HEK293 (cell line): ENCODE results near the gene CDK5.
"Not testable (repeated sequence)": the region's sequence is repeated elsewhere in the genome, so short reads cannot be mapped to it uniquely, and the experiment has no call there.

Experiments used
- CTCF ChIA-PET: fragments of 350-600 bp; formaldehyde crosslinking; extraction: SDS; loops from one replicate; lab custom pipeline; 2021; ENCODE audit warnings: antibody characterized with exemption; lab: Yijun Ruan, JAX
- POLR2A ChIA-PET: fragments of 300-600 bp; formaldehyde crosslinking; extraction: SDS; loops from one replicate; lab custom pipeline; 2020; ENCODE audit warnings: antibody characterized with exemption, inconsistent platforms; lab: Yijun Ruan, JAX
- H3K27ac ChIP-seq: fragments of 200-500 bp; sonication (Bioruptor generic); 2 replicates; pipeline ENCODE4 v1.5.1; 2014; ENCODE audit warnings: low read depth, low read length, control low read depth, inconsistent platforms; ENCODE audit errors: extremely low read depth
- H3K36me3 ChIP-seq, 2 experiments: fragments of 200-500 bp in 1 of 2; sonication (Bioruptor generic) in 1 of 2; 1 replicate in 1 of 2; 2 replicates in 1 of 2; pipeline ENCODE4 v1.5.1; 2014 to 2017; ENCODE audit warnings: inconsistent platforms in 2 of 2, low read length in 2 of 2; ENCODE audit not compliant: control insufficient read depth in 2 of 2, insufficient read depth in 1 of 2
- H3K4me1 ChIP-seq: fragments of 200-500 bp; sonication (Bioruptor generic); 2 replicates; pipeline ENCODE4 v1.5.1; 2014; ENCODE audit warnings: mild to moderate bottlenecking, low read length, inconsistent platforms; ENCODE audit not compliant: control insufficient read depth, insufficient read depth
- H3K4me3 ChIP-seq: 2 replicates; pipeline ENCODE4 v1.5.1; 2011; ENCODE audit warnings: low read depth, mild to moderate bottlenecking, control low read depth, low read length, moderate library complexity
- H3K9me3 ChIP-seq: fragments of 200-500 bp; sonication (Bioruptor generic); 2 replicates; pipeline ENCODE4 v1.5.1; 2014; ENCODE audit warnings: low read depth, low read length, inconsistent platforms; ENCODE audit not compliant: control insufficient read depth, insufficient read depth
- GLIS2 ChIP-seq: fragments of 450-650 bp; formaldehyde crosslinking; IDR thresholded peaks from 2 replicates; pipeline ENCODE4 v1.5.1; 2016; ENCODE audit warnings: missing biosample characterization, missing genetic modification characterization
- OSR2 ChIP-seq: fragments of 450-650 bp; formaldehyde crosslinking; IDR thresholded peaks from 2 replicates; pipeline ENCODE4 v1.5.1; 2016; ENCODE audit warnings: missing biosample characterization, missing genetic modification characterization
- ZBTB1 ChIP-seq: fragments of 450-650 bp; formaldehyde crosslinking; IDR thresholded peaks from 2 replicates; pipeline ENCODE4 v1.5.1; 2016; ENCODE audit warnings: missing biosample characterization, missing genetic modification characterization
- ZBTB8A ChIP-seq: fragments of 450-650 bp; formaldehyde crosslinking; IDR thresholded peaks from 2 replicates; pipeline ENCODE4 v1.5.1; 2016; ENCODE audit warnings: missing biosample characterization, missing genetic modification characterization
- ZNF223 ChIP-seq: fragments of 450-650 bp; formaldehyde crosslinking; IDR thresholded peaks from 2 replicates; pipeline ENCODE4 v1.5.1; 2016; ENCODE audit warnings: missing biosample characterization, missing genetic modification characterization
- ZNF239 ChIP-seq: fragments of 450-650 bp; formaldehyde crosslinking; IDR thresholded peaks from 2 replicates; pipeline ENCODE4 v1.5.1; 2016; ENCODE audit warnings: missing biosample characterization, missing genetic modification characterization
- ZNF335 ChIP-seq: fragments of 450-650 bp; formaldehyde crosslinking; conservative IDR thresholded peaks from 2 replicates; pipeline ENCODE4 v1.5.1; 2016; ENCODE audit warnings: missing biosample characterization, missing genetic modification characterization
- ZNF350 ChIP-seq: fragments of 450-650 bp; formaldehyde crosslinking; IDR thresholded peaks from 2 replicates; pipeline ENCODE4 v1.5.0; 2017; ENCODE audit warnings: missing biosample characterization, mild to moderate bottlenecking, missing genetic modification characterization
- ZNF654 ChIP-seq: fragments of 450-650 bp; formaldehyde crosslinking; IDR thresholded peaks from 2 replicates; pipeline ENCODE4 v1.5.1; 2016; ENCODE audit warnings: low read depth, missing biosample characterization, missing genetic modification characterization
- ZNF777 ChIP-seq: fragments of 450-650 bp; formaldehyde crosslinking; IDR thresholded peaks from 2 replicates; pipeline ENCODE4 v1.5.1; 2017; ENCODE audit warnings: missing biosample characterization, missing genetic modification characterization, borderline replicate concordance
- ZNF792 ChIP-seq: fragments of 450-650 bp; formaldehyde crosslinking; IDR thresholded peaks from 2 replicates; pipeline ENCODE4 v1.5.1; 2016; ENCODE audit warnings: missing biosample characterization, missing genetic modification characterization
- ZSCAN30 ChIP-seq: fragments of 450-650 bp; IDR thresholded peaks from 2 replicates; pipeline ENCODE4 v1.5.1; 2018; ENCODE audit warnings: missing biosample characterization, mild to moderate bottlenecking, missing genetic modification characterization, moderate library complexity
- TF ChIP-seq, protein P1 (sequence below): fragments of 450-650 bp; formaldehyde crosslinking; IDR thresholded peaks from 2 replicates; pipeline ENCODE4 v1.5.1; 2017; ENCODE audit warnings: missing biosample characterization, missing genetic modification characterization
- TF ChIP-seq, protein P2 (sequence below): fragments of 450-650 bp; formaldehyde crosslinking; IDR thresholded peaks from 2 replicates; pipeline ENCODE4 v1.5.1; 2017; ENCODE audit warnings: missing biosample characterization, missing genetic modification characterization
- TF ChIP-seq, protein P3 (sequence below): fragments of 450-650 bp; formaldehyde crosslinking; IDR thresholded peaks from 2 replicates; pipeline ENCODE4 v1.5.1; 2016; ENCODE audit warnings: missing biosample characterization, missing genetic modification characterization
- TF ChIP-seq, protein P4 (sequence below): fragments of 450-650 bp; formaldehyde crosslinking; IDR thresholded peaks from 2 replicates; pipeline ENCODE4 v1.5.1; 2016; ENCODE audit warnings: missing biosample characterization, missing genetic modification characterization

The CDK5 gene

DNA sequence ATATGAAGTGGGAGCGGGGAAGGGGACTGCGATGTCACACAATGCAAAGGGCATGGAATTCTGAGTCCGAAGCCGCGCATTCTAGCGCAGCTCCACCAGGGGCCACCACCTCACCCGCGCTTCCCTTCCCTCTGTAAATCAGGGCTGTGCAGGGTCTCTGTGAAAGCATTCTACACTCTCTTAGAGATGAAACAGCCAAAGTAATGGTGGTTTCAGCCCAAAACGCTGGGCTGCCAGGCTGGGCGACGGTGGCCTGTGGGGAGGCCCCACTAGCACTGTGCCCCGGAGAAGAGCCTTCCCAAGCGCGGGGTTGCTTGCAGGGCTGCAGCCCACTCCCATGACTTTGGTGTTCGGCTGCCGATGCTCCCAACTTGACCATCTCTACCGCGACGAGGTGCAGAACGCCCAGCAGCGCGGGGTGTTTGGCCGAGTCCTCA is 44.8 kb downstream of the CDK5 start:
- ChIA-PET POLR2A (interaction anchor here (0.6 to 1.0 kb wide), 2 partner anchors 45 to 98 kb away, joined by 3 read pairs; partner anchors contain the start of gene CDK5), CTCF (interaction anchor here (0.5 to 2.9 kb wide), 16 partner anchors 11 to 232 kb away, joined by 3 to 27 read pairs (median 4); partner anchors contain the start of genes ATG9B and CDK5)
- Histone ChIP-seq H3K27ac (no peak overlapping the region), H3K4me1 (no peaks in the 10 kb centered on the region), H3K4me3 (no peak overlapping the region), H3K9me3 (no peaks in the 10 kb centered on the region), H3K36me3 (no peaks in the 10 kb centered on the region)
- TF ChIP-seq, protein P1, sequence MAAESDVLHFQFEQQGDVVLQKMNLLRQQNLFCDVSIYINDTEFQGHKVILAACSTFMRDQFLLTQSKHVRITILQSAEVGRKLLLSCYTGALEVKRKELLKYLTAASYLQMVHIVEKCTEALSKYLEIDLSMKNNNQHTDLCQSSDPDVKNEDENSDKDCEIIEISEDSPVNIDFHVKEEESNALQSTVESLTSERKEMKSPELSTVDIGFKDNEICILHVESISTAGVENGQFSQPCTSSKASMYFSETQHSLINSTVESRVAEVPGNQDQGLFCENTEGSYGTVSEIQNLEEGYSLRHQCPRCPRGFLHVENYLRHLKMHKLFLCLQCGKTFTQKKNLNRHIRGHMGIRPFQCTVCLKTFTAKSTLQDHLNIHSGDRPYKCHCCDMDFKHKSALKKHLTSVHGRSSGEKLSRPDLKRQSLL = no peak
- TF ChIP-seq ZNF239 (tag by site-specific recombination) = no peak
- TF ChIP-seq, protein P2, sequence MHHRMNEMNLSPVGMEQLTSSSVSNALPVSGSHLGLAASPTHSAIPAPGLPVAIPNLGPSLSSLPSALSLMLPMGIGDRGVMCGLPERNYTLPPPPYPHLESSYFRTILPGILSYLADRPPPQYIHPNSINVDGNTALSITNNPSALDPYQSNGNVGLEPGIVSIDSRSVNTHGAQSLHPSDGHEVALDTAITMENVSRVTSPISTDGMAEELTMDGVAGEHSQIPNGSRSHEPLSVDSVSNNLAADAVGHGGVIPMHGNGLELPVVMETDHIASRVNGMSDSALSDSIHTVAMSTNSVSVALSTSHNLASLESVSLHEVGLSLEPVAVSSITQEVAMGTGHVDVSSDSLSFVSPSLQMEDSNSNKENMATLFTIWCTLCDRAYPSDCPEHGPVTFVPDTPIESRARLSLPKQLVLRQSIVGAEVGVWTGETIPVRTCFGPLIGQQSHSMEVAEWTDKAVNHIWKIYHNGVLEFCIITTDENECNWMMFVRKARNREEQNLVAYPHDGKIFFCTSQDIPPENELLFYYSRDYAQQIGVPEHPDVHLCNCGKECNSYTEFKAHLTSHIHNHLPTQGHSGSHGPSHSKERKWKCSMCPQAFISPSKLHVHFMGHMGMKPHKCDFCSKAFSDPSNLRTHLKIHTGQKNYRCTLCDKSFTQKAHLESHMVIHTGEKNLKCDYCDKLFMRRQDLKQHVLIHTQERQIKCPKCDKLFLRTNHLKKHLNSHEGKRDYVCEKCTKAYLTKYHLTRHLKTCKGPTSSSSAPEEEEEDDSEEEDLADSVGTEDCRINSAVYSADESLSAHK (tag by site-specific recombination) = peak; percentile 35; the same call in 1 of the 2 replicates
- TF ChIP-seq ZBTB8A (tag by site-specific recombination) = peak; percentile 21; the same call in 1 of the 2 replicates
- peak; percentile 35; the same call in 1 of the 2 replicates for TF ChIP-seq ZNF654

DNA sequence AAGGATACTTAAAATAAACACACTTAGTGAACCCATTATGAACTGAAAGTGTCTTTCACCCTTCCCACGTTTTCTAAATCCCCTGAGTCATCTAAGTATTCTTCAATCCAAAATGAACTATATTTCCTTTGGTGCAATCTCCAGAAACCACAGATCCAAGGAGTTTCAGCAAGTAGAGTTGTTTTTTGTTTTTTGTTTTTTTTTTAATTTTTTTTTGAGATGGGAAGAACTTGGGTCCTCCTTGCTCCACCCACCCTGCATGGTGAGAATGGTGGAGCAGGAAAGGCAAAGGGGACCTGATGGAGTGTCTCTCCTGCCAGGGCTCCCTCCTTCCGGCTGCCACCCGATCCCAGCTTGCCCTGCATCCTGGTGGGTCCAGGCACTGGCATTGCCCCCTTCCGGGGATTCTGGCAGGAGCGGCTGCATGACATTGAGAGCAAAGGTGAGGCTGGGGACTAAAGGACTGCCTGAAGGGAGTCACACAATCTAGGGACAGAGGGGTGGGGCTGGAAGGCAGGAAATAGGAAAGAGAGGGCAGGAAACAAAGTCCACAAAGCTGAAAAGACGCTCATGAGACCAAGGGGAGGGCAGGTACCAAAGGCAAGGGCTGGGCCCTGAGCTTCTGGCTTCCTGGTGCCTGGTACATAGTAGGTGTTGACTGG is 45.5 kb downstream of the CDK5 start:
- CTCF ChIA-PET = interaction anchor here (0.6 to 2.9 kb wide), 17 partner anchors 7 to 232 kb away, joined by 3 to 27 read pairs (median 4); partner anchors contain the start of genes ATG9B and CDK5
- Histone ChIP-seq H3K4me1 (no peaks in the 10 kb centered on the region), H3K27ac (no peak overlapping the region), H3K9me3 (no peaks in the 10 kb centered on the region), H3K36me3 (no peaks in the 10 kb centered on the region), H3K4me3 (no peak overlapping the region)
- TF ChIP-seq ZNF350 (tag by site-specific recombination) (no peak), ZBTB1 (tag by site-specific recombination) (no peak), ZNF335 (peak; percentile 43; the same call in 1 of the 2 replicates), ZNF792 (no peak), OSR2 (tag by site-specific recombination) (no peak), ZNF223 (tag by site-specific recombination) (peak; percentile 50; the same call in 1 of the 2 replicates), ZSCAN30 (tag by site-specific recombination) (no peak), GLIS2 (tag by site-specific recombination) (no peak), ZNF777 (tag by site-specific recombination) (no peak)
- TF ChIP-seq, protein P3, sequence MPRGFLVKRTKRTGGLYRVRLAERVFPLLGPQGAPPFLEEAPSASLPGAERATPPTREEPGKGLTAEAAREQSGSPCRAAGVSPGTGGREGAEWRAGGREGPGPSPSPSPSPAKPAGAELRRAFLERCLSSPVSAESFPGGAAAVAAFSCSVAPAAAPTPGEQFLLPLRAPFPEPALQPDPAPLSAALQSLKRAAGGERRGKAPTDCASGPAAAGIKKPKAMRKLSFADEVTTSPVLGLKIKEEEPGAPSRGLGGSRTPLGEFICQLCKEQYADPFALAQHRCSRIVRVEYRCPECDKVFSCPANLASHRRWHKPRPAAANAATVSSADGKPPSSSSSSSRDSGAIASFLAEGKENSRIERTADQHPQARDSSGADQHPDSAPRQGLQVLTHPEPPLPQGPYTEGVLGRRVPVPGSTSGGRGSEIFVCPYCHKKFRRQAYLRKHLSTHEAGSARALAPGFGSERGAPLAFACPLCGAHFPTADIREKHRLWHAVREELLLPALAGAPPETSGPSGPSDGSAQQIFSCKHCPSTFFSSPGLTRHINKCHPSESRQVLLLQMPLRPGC (tag by site-specific recombination) = no peak
- TF ChIP-seq, protein P4, sequence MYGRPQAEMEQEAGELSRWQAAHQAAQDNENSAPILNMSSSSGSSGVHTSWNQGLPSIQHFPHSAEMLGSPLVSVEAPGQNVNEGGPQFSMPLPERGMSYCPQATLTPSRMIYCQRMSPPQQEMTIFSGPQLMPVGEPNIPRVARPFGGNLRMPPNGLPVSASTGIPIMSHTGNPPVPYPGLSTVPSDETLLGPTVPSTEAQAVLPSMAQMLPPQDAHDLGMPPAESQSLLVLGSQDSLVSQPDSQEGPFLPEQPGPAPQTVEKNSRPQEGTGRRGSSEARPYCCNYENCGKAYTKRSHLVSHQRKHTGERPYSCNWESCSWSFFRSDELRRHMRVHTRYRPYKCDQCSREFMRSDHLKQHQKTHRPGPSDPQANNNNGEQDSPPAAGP (tag by site-specific recombination) = no peak
- POLR2A ChIA-PET = interaction anchor here (0.6 to 1.0 kb wide), 3 partner anchors 46 to 207 kb away, joined by 3 read pairs; partner anchors contain the start of gene CDK5

DNA sequence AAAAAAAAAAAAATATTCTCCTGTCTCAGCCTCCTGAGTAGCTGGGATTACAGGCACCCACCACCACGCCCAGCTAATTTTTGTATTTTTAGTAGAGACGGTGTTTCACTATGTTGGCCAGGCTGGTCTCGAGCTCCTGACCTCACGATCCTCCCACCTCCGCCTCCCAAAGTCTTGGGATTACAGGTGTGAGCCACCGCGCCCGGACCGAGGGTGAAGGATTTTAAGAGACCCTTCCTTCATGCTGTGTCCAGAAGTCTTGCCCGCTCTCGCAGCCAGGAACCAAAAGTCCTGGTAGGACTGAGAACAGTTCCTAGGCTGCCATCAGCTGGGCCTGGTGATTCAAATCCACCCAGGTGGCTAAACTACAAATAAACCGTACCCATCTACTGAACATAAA is 46.1 kb downstream of the CDK5 start:
- not testable (repeated sequence) for H3K4me3 ChIP-seq, H3K9me3 ChIP-seq, H3K4me1 ChIP-seq, H3K36me3 ChIP-seq, H3K27ac ChIP-seq
- CTCF ChIA-PET = interaction anchor here (0.7 to 2.9 kb wide), 13 partner anchors 8 to 158 kb away, joined by 3 to 27 read pairs (median 4); partner anchors contain the start of gene ATG9B
- POLR2A ChIA-PET = interaction anchor here (0.7 to 1.3 kb wide), 2 partner anchors 17 to 208 kb away, joined by 3 to 6 read pairs; partner anchors contain the start of gene ABCB8
